GM20000 (cell line): ENCODE results near the gene PLEKHM1.
A peak's percentile ranks its signal among the peaks of the same experiment; 100 is the strongest.

ENCODE experiments used
- DNase-seq: peaks from one replicate; pipeline ENCODE4 v3.0.0; 2012; ENCODE audit warnings: low spot score
- CTCF ChIP-seq: IDR thresholded peaks from 2 replicates; pipeline ENCODE4 v1.5.1; 2012; ENCODE audit warnings: mild to moderate bottlenecking, control low read depth; ENCODE audit errors: extremely low read depth, missing control alignments

The PLEKHM1 gene

DNA sequence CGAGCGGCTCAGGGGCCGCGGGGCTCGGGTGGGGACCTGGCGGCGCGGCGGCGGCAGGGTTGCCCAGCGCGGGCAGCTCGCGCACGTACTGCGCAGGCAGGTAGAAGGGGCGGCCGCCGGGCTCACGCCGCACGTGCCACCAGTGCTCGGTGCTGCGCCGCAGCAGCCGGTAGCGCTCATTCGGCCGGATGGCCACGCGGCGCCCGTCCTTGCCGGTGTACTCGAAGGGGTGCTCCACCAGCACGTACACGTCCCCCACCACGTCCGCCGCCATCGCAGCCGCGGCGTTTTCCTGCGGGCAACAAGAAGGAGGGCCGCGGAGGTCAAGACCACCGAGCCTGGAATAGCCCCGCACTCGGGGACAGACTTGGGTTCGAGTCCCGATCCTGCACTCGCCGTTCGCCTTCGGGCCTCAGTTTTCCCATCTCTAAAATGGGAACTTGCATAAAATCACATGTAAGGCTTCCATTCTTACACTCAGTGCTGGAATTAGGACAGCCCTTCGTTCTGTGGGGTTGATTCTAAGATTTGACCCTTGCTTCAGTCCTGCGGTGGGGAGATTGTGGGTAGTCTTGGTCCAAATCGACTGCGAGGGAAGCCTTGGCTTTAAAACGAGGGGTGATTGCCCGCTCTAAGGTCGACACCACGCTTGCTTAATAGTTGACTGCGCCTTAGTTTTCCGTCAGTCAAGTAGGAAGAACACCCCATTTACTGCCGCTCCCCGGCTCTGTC, 60.3 kb downstream of the PLEKHM1 start:
- no peak for TF ChIP-seq CTCF
- DNase-seq = no peak

GRCh38 chr17:45429339-45430005, 61.0 kb downstream of the PLEKHM1 start:
- no peak for TF ChIP-seq CTCF
- no peak for DNase-seq

GRCh38 chr17:45428931-45429338, 61.6 kb downstream of the PLEKHM1 start:
- DNase-seq = peak; percentile 61

DNA sequence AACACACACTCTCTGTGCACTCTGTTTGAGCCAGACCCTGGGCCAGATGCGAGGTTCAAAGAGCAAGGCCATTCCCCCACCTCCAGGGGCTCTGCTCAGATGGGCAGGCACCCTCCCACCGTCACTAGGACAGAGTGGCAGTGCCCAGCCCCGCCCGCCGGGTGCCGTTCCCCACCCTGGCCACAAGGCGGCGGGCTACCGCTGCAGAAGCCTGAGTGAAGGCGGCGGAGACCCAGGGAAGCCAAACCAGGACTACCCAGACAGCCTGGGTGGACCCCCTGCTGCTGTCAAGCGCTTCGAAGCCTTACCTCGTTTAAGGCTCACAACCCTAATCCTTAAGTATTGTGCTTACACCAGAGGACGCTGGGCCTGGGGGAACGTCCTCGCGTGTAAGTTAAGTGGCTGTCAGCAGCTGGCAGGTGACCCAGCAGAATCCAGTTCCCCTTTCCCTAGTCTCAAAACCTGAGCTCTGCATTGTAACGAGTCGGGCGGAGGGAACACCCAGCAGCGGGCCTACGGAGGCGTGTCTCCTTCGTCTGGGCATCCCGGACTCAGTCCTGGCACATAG, 62.4 kb downstream of the PLEKHM1 start:
- TF ChIP-seq CTCF = peak; percentile 94
- DNase-seq = peak; percentile 88

More at GRCh38 chr17:45428931-45429338, 61.6 kb downstream of the PLEKHM1 start:
- no peak for TF ChIP-seq CTCF

GRCh38 chr17:45427181-45427835, 63.2 kb downstream of the PLEKHM1 start:
- peak; percentile 7 for DNase-seq
- TF ChIP-seq CTCF = no peak

DNA sequence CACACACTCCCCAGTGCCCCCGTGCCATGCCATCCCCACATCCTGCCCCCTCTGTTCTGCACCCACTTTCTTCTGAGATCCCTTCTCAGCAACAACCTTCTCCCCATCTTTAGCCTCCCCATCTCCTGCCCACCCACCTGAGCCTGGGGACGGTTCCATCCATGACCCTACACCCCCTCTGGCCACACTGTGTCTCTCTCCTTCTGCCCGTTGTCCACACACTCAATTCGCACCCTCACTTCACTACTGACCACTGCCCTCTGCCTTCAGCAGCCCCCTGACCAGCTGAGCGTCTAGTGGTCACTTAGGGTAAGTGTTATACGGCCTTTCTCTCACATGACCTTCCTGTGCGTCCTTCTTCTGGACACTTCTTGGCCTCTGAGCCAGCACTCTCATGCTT, 64.0 kb downstream of the PLEKHM1 start:
- no peak for TF ChIP-seq CTCF
- DNase-seq = peak; percentile 2

DNA sequence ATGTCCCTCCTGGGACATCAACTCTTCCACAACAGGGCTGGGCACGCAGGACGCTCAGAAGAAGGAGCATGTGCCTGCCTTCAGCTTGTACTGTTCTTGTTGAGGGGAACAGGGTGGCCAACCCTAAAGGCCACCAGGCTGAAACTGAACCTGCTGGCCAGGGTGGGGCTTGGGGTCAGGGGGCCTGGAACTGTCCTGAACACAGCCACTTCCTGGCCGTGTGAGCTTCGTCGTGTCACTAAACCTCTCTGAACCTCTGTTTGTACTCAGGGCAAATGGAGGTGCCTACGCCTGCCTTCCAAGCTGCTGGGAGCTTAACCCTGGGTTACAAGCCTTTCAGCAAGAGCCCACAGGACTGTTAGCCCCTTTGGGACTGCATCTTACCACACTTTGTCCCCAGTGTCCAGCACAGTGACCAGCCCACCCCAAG, 64.5 kb downstream of the PLEKHM1 start:
- no peak for DNase-seq
- no peak for TF ChIP-seq CTCF
